GM23338 (cell line): ENCODE measurements around the gene FANK1. TPM values are rescaled to one million over a fixed set of nuclear protein-coding genes. Genes with fewer than 3 reads are reported as not detected.
A peak's percentile ranks its signal among the peaks of the same experiment; 100 is the strongest.

ENCODE experiments used
- ATAC-seq: fragments of 200-7000 bp; cut with Tn5 transposase; 3 replicates; pipeline ENCODE4 v1.9.1; 2020
- DNase-seq: peaks from one replicate; pipeline ENCODE4 v3.0.0-alpha.2; 2015; ENCODE audit warnings: low spot score
- H2AFZ ChIP-seq: fragments of 200-600 bp; sonication (generic); 2 replicates; pipeline ENCODE4 v1.8.0; 2016; ENCODE audit warnings: antibody characterized with exemption, mild to moderate bottlenecking, moderate library complexity
- H3F3A ChIP-seq: fragments of 200-600 bp; sonication (generic); replicated peaks from 2 replicates; pipeline ENCODE4 v1.8.0; 2017; ENCODE audit warnings: antibody characterized with exemption, mixed run types, low read depth
- H3K27ac ChIP-seq: fragments of 200-600 bp; sonication (generic); 2 replicates; pipeline ENCODE4 v1.6.1; 2016; ENCODE audit warnings: low read depth
- H3K27me3 ChIP-seq: fragments of 200-600 bp; sonication (generic); 2 replicates; pipeline ENCODE4 v1.8.0; 2016; ENCODE audit warnings: mild to moderate bottlenecking, mixed run types, moderate library complexity; ENCODE audit not compliant: insufficient read depth
- H3K36me3 ChIP-seq: fragments of 200-600 bp; sonication (generic); 2 replicates; pipeline ENCODE4 v1.8.0; 2016; ENCODE audit warnings: mild to moderate bottlenecking; ENCODE audit not compliant: insufficient read depth
- H3K4me1 ChIP-seq: fragments of 200-600 bp; sonication (generic); 2 replicates; pipeline ENCODE4 v1.8.0; 2016; ENCODE audit warnings: mild to moderate bottlenecking, moderate library complexity; ENCODE audit not compliant: insufficient read depth
- H3K4me2 ChIP-seq: fragments of 200-600 bp; sonication (generic); 2 replicates; pipeline ENCODE4 v1.7.1; 2017; ENCODE audit warnings: mixed run types
- H3K4me3 ChIP-seq: fragments of 200-600 bp; sonication (generic); 2 replicates; pipeline ENCODE4 v1.6.1; 2016; ENCODE audit warnings: mixed run types
- H3K79me2 ChIP-seq: fragments of 200-600 bp; sonication (generic); replicated peaks from 2 replicates; pipeline ENCODE4 v1.8.0; 2017; ENCODE audit warnings: mild to moderate bottlenecking; ENCODE audit not compliant: insufficient read depth
- H3K9me2 ChIP-seq: fragments of 200-600 bp; sonication (generic); 2 replicates; pipeline ENCODE4 v1.8.0; 2017; ENCODE audit not compliant: insufficient read depth
- H4K20me1 ChIP-seq: fragments of 200-600 bp; sonication (generic); replicated peaks from 2 replicates; pipeline ENCODE4 v1.8.0; 2017; ENCODE audit warnings: mild to moderate bottlenecking; ENCODE audit not compliant: insufficient read depth
- H3K27ac Mint-ChIP-seq: 2 replicates; pipeline ENCODE4 v1.8.0; 2020; ENCODE audit warnings: inconsistent platforms, mild to moderate bottlenecking, moderate library complexity, mixed read lengths
- H3K27me3 Mint-ChIP-seq: 3 replicates; pipeline ENCODE4 v1.8.0; 2022; ENCODE audit warnings: low read depth, mild to moderate bottlenecking, moderate library complexity, mixed read lengths, inconsistent platforms; ENCODE audit not compliant: insufficient read depth, poor library complexity
- H3K36me3 Mint-ChIP-seq: 3 replicates; pipeline ENCODE4 v1.8.0; 2021; ENCODE audit warnings: low read depth, mild to moderate bottlenecking, inconsistent platforms, moderate library complexity, mixed read lengths
- H3K4me1 Mint-ChIP-seq: 3 replicates; pipeline ENCODE4 v1.8.0; 2020; ENCODE audit warnings: mild to moderate bottlenecking, inconsistent platforms, mixed read lengths
- H3K4me3 Mint-ChIP-seq: 3 replicates; pipeline ENCODE4 v1.8.0; 2021; ENCODE audit warnings: moderate library complexity, mild to moderate bottlenecking, inconsistent platforms, mixed read lengths
- H3K9me3 Mint-ChIP-seq: 3 replicates; pipeline ENCODE4 v1.8.0; 2020; ENCODE audit warnings: moderate library complexity, mild to moderate bottlenecking, inconsistent platforms, mixed read lengths
- CTCF ChIP-seq, 2 experiments: fragments of 200-600 bp in 1 of 2; sonication (generic) in 1 of 2; conservative IDR thresholded peaks; 2 replicates each; pipeline versions ENCODE4 v1.5.1 to v1.6.1; 2016 to 2017; ENCODE audit warnings: antibody characterized with exemption in 2 of 2, low read depth in 2 of 2, mild to moderate bottlenecking in 2 of 2, moderate library complexity in 1 of 2
- ETS1 ChIP-seq: IDR thresholded peaks from 2 replicates; pipeline ENCODE4 v1.6.1; 2016; ENCODE audit warnings: antibody characterized with exemption
- EZH2 ChIP-seq: fragments of 200-600 bp; sonication (generic); IDR thresholded peaks from one replicate; pipeline ENCODE4 v1.8.0; 2017; ENCODE audit warnings: antibody characterized with exemption, mild to moderate bottlenecking, low read depth; ENCODE audit not compliant: unreplicated experiment
- JUNB ChIP-seq: IDR thresholded peaks from one replicate; pipeline ENCODE4 v1.6.1; 2016; ENCODE audit warnings: antibody characterized with exemption; ENCODE audit not compliant: unreplicated experiment
- NANOG ChIP-seq: IDR thresholded peaks from 2 replicates; pipeline ENCODE4 v1.6.1; 2016; ENCODE audit warnings: antibody characterized with exemption, borderline replicate concordance
- POLR2AphosphoS5 ChIP-seq: IDR thresholded peaks from 2 replicates; pipeline ENCODE4 v1.6.1; 2016; ENCODE audit warnings: antibody characterized with exemption, low read depth
- REST ChIP-seq: IDR thresholded peaks from one replicate; pipeline ENCODE4 v1.6.1; 2018; ENCODE audit warnings: antibody characterized with exemption; ENCODE audit not compliant: unreplicated experiment
- STAT1 ChIP-seq: IDR thresholded peaks from one replicate; pipeline ENCODE4 v1.6.1; 2016; ENCODE audit warnings: antibody characterized with exemption; ENCODE audit not compliant: unreplicated experiment
- ZNF114 ChIP-seq: fragments of 250-450 bp; sonication (Bioruptor Pico); IDR thresholded peaks from 2 replicates; pipeline ENCODE4 v1.5.0; 2020; ENCODE audit warnings: mild to moderate bottlenecking, moderate library complexity
- polyA plus RNA-seq: library from polyadenylated mRNA; unstranded; fragments of >200 nt; fragmentation: Nextera tagmentation; extraction: Ambion mirVana; gene quantifications from 2 replicates; pipeline ENCODE4 v1.2.1, GENCODE V29; 2016
- total RNA-seq: library from RNA; depleted of rRNA; stranded (reverse); fragments of >200 nt; shearing (Covaris generic); gene quantifications from 2 replicates; pipeline ENCODE4 v1.2.3, GENCODE V29; 2014

FANK1 gene
- total and polyA plus RNA-seq, 2 experiments from 2014 or later: 0.37 to 0.69 TPM

GRCh38 chr10:126054191-126054590 is 157.8 kb downstream of the FANK1 start:
- no peaks in the 10 kb centered on the region for H3K9me3 Mint-ChIP-seq
- DNase-seq (no peak), ATAC-seq (no peak)
- Histone ChIP-seq H3K4me2 (no peak overlapping the region), H3K9me2 (no peaks in the 10 kb centered on the region), H4K20me1 (no peaks in the 10 kb centered on the region), H2AFZ (no peak overlapping the region), H3F3A (no peaks in the 10 kb centered on the region), H3K27ac (no peak overlapping the region), H3K36me3 (no peaks in the 10 kb centered on the region), H3K4me1 (no peaks in the 10 kb centered on the region), H3K4me3 (no peak overlapping the region), H3K27me3 (no peaks in the 10 kb centered on the region), H3K79me2 (no peaks in the 10 kb centered on the region)
- H3K27ac Mint-ChIP-seq: no peak overlapping the region
- TF ChIP-seq ETS1 (no peak), POLR2AphosphoS5 (no peak), ZNF114 (no peak), STAT1 (no peak)
- no peaks in the 10 kb centered on the region; the same call in 2 of the 3 replicates for H3K36me3 Mint-ChIP-seq
- H3K27me3 Mint-ChIP-seq: peaks cover 9% of the 10 kb centered on the region
- peaks cover 8% of the 10 kb centered on the region; the same call in 2 of the 3 replicates for H3K4me1 Mint-ChIP-seq
- no peak overlapping the region for H3K4me3 Mint-ChIP-seq

- no peak overlapping the region for H3K4me2 ChIP-seq
- ATAC-seq (peak; percentile 46; the same call in 2 of the 3 replicates), DNase-seq (no peak)
- H3K27me3 ChIP-seq: no peaks in the 10 kb centered on the region
- Mint-ChIP-seq H3K27me3 (peaks cover 2% of the 10 kb centered on the region), H3K27ac (no peak overlapping the region), H3K9me3 (no peaks in the 10 kb centered on the region), H3K36me3 (no peaks in the 10 kb centered on the region; the same call in 2 of the 3 replicates), H3K4me3 (no peak overlapping the region), H3K4me1 (peaks cover 9% of the 10 kb centered on the region; the same call in 2 of the 3 replicates)
- no peak overlapping the region for H3K4me3 ChIP-seq
- H3K79me2 ChIP-seq: no peaks in the 10 kb centered on the region
- H3K36me3 ChIP-seq: no peaks in the 10 kb centered on the region
- no peaks in the 10 kb centered on the region for H4K20me1 ChIP-seq
- H3K9me2 ChIP-seq: no peaks in the 10 kb centered on the region
- H3K27ac ChIP-seq: no peak overlapping the region
- H3F3A ChIP-seq: no peaks in the 10 kb centered on the region
- no peak overlapping the region for H2AFZ ChIP-seq
- no peaks in the 10 kb centered on the region for H3K4me1 ChIP-seq
- TF ChIP-seq ZNF114 (no peak), JUNB (no peak), EZH2 (no peak), POLR2AphosphoS5 (no peak), ETS1 (no peak), STAT1 (no peak), NANOG (no peak), CTCF (conservative IDR thresholded peaks at IDR 0.05; ENCODE audit: low read depth in 2 of 2) (no peak), REST (no peak)
Measured at GRCh38 chr10:126057494-126057893, 161.1 kb downstream of the FANK1 start.
